ENCODE data around the gene HASPIN.
"Not testable (repeated sequence)": the region's sequence is repeated elsewhere in the genome, so short reads cannot be mapped to it uniquely, and the experiment has no call there.

Gene HASPIN

DNA sequence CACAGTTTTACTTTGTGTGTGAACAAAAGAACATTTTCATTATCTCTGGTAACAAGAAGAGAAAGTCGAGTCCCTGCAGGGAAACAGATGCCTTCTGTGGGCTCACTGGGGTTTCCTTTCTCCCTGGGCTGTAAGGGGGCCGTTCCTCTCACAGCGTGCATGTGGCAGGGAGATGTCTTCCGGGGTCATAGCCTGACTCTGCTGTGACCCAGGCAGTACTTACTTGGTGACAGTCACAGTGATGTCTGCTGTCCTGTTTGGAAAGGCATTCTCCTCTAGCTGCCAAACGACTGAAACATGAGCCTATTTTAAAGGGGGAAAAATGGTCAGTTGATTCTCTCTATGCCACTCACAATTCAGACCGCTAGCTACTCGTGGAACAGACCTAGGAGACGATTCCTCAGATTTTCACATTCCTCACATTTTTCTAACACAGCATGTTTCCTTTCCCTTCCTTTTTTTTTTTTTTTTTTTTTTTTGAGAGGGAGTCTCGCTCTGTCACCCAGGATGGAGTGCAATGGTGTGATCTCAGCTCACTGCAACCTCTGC lies 7.3 kb downstream of the HASPIN start:
- TF ChIP-seq SPI1 (IDR thresholded peaks at IDR 0.05; ENCODE audit: low read depth, low read length) = no peak
- DNase-seq (ENCODE audit: insufficient read length, low spot score) (no peak), FAIRE-seq (no peak)

DNA sequence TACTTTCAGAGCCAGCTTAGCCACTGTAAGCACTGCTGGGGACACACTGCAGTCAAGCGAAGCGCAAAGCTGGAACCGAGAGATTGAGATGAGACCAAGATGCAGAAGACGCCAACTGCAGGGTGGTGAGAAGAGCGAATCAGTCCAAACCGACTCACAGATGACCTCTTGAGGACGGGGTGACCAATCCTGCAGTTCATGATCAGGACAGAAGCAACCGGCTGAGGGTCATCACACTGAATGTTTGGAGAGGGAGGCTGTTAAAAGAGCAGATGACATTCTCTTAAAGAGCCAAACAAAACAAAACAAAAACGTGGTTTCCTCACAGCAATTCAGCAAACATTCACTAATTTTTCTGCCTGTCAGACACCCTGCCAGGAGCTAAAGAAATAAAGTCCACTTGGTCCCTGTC lies 8.5 kb downstream of the HASPIN start:
- FAIRE-seq (peak; percentile 94), DNase-seq (ENCODE audit: insufficient read length, low spot score) (no peak)
- TF ChIP-seq SPI1 (IDR thresholded peaks at IDR 0.05; ENCODE audit: low read depth, low read length) (no peak), TAF1 (IDR thresholded peaks at IDR 0.05; ENCODE audit: low read depth, low read length) (no peak), PAX5 (IDR thresholded peaks at IDR 0.05; ENCODE audit: insufficient read depth, low read length, severe bottlenecking) (no peak), POLR2AphosphoS5 (IDR thresholded peaks at IDR 0.05; ENCODE audit: low read depth, low read length) (no peak), POU2F2 (IDR thresholded peaks at IDR 0.05; ENCODE audit: low read depth, low read length) (no peak), POLR2A (IDR thresholded peaks at IDR 0.05; ENCODE audit: low read depth, low read length) (no peak)

DNA sequence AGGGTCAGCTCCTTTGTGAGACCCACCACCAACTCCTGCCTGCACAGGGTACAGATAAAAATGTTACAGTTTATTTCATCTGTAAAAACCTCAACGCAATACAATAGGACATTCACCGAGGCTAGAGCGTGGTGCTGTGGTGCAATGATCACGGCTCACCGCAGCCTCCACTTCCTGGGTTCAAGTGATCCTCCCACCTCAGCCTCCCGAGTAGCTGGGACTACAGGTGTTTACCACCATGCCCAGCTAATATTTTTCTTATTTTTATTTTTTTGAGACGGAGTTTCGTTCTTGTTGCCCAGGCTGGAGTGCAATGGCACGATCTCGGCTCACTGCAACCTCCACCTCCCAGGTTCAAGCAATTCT lies 11.2 kb downstream of the HASPIN start:
- not testable (repeated sequence) for FAIRE-seq; DNase-seq (ENCODE audit: insufficient read length, low spot score)

DNA sequence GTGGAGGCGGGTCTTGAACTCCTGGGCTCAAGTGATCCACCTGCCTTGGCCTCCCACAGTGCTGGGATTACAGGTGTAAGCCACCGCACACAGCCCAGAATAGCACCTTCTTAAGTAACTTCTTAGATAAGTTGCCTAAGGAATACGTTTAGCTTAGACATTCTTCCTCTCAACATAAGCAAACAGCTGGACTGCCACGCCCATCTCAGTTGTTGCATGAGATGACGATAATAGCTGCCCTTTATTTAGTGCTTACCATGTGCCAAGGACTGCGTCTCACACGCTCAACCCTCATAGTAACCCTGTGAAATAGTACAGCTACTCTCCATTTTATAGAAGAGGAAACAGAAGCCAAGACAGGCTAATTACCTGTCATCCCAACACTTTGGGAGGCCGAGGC lies 11.8 kb downstream of the HASPIN start:
- DNase-seq (ENCODE audit: insufficient read length, low spot score) (no peak), FAIRE-seq (no peak)
- no peak for TF ChIP-seq POU2F2 (IDR thresholded peaks at IDR 0.05; ENCODE audit: low read depth, low read length)
- TF ChIP-seq POLR2AphosphoS5 (IDR thresholded peaks at IDR 0.05; ENCODE audit: low read depth, low read length) = no peak
- TF ChIP-seq PAX5 (IDR thresholded peaks at IDR 0.05; ENCODE audit: insufficient read depth, low read length, severe bottlenecking) = no peak
- no peak for TF ChIP-seq SPI1 (IDR thresholded peaks at IDR 0.05; ENCODE audit: low read depth, low read length)
- TF ChIP-seq TAF1 (IDR thresholded peaks at IDR 0.05; ENCODE audit: low read depth, low read length) = no peak
- TF ChIP-seq POLR2A (IDR thresholded peaks at IDR 0.05; ENCODE audit: low read depth, low read length) = no peak

DNA sequence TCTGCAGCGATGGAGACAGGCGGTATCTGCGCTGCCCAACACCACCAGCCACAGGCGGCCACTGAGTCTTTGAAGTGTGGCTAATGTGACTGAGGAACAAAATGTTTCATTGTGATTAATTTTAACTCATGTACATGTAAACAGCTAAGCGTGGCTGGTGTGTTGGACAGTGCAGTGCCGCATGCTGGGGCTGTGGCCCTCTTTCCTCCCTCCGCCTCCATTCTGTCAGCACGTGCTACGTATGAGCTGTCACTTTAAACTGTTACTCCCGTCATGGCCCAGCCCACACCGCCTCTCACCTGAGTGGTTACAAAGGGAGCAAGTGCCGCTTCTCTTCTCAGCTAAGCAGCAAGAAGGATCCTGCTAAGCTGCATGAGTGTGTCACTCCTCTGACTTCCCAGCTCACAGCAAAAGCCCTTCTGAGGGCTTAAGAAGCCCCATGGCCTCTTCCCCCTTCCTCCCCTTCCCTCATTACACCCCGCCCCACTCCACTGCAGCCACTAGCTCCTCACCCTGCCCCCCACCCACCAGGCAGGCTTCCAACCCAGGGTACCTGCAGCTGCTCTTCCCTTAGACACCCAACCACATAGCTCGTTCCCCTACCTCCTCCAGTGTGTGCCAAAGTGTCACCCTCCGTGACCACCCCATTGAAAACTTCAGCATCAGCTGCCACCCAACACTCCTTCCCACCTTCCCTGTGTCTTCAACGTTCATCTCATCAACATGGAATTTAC lies 15.0 kb downstream of the HASPIN start:
- FAIRE-seq (peak; percentile 16), DNase-seq (ENCODE audit: insufficient read length, low spot score) (no peak)
- TF ChIP-seq POLR2AphosphoS5 (IDR thresholded peaks at IDR 0.05; ENCODE audit: low read depth, low read length) = no peak
- no peak for TF ChIP-seq POU2F2 (IDR thresholded peaks at IDR 0.05; ENCODE audit: low read depth, low read length)
- TF ChIP-seq POLR2A (IDR thresholded peaks at IDR 0.05; ENCODE audit: low read depth, low read length) = no peak
- TF ChIP-seq PAX5 (IDR thresholded peaks at IDR 0.05; ENCODE audit: insufficient read depth, low read length, severe bottlenecking) = no peak
- TF ChIP-seq TAF1 (IDR thresholded peaks at IDR 0.05; ENCODE audit: low read depth, low read length) = no peak
- no peak for TF ChIP-seq SPI1 (IDR thresholded peaks at IDR 0.05; ENCODE audit: low read depth, low read length)

DNA sequence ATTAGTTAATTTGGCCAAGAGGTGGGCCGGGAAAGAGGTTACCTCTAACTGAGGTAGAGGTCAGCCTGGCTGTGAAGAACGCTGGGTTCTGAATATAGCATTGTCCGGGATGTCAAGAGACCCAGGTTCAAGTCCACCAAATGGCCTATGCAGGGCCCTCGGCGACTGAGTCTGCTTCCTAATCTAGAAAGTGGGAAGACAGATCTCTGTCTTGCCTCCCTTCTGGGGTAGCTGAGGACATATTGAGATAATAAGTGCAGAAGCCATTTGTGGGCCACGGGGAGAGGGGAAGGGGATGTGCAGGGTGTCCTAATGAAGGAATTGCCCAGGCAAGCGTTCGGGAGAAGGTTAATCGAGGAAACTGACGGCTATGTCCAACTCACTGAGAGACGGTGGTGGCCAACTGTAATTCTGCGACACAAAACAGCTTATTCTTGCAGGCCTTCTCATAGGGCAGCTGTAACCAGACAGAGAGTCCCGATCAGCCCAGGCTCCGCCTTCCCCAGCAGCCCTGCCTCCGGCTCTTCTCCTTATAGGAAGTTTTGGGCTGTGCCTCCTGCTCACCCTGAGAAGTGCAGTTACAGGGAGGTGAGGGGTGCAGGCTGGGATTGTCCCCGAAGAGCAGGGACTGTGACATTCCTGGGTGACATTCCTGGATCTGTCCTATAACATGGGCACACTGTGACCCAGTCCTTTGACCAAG lies 15.9 kb downstream of the HASPIN start:
- no peak for TF ChIP-seq PAX5 (IDR thresholded peaks at IDR 0.05; ENCODE audit: insufficient read depth, low read length, severe bottlenecking)
- TF ChIP-seq POU2F2 (IDR thresholded peaks at IDR 0.05; ENCODE audit: low read depth, low read length) = no peak
- TF ChIP-seq SPI1 (IDR thresholded peaks at IDR 0.05; ENCODE audit: low read depth, low read length) = no peak
- no peak for TF ChIP-seq POLR2A (IDR thresholded peaks at IDR 0.05; ENCODE audit: low read depth, low read length)
- no peak for TF ChIP-seq TAF1 (IDR thresholded peaks at IDR 0.05; ENCODE audit: low read depth, low read length)
- no peak for TF ChIP-seq POLR2AphosphoS5 (IDR thresholded peaks at IDR 0.05; ENCODE audit: low read depth, low read length)
- FAIRE-seq (no peak), DNase-seq (ENCODE audit: insufficient read length, low spot score) (no peak)

DNA sequence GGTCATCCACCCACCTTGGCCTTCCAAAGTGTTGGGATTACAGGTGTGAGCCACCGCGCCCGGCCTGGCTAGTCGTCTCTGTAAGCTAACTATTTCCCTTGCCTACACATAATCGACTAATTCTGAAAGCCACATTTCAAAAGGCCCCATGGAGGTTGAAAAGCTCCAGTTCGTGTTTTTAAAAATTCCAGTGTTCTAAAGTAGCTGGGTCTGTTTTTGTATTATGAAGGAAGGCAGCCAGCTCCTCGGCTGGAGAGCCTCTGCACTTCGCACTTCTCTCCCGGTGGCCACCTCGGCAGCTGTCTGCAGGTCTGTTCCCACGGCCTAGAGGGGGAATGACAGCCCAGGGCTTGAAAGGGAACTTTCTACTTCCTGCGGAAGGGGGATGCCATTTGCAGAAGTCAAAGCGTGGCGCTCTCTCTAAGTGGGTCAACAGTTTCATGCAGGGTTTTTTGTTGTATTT lies 16.9 kb downstream of the HASPIN start:
- FAIRE-seq (no peak), DNase-seq (ENCODE audit: insufficient read length, low spot score) (no peak)
- TF ChIP-seq SPI1 (IDR thresholded peaks at IDR 0.05; ENCODE audit: low read depth, low read length) (0 out of 2 replicates have a peak, but pooled peaks have one; percentile 6), POLR2A (IDR thresholded peaks at IDR 0.05; ENCODE audit: low read depth, low read length) (no peak)

GRCh38 chr17:3744014-3744413 lies 20.3 kb downstream of the HASPIN start:
- TF ChIP-seq POU2F2 (IDR thresholded peaks at IDR 0.05; ENCODE audit: low read depth, low read length) = no peak
- TF ChIP-seq POLR2A (IDR thresholded peaks at IDR 0.05; ENCODE audit: low read depth, low read length) = no peak
- no peak for TF ChIP-seq SPI1 (IDR thresholded peaks at IDR 0.05; ENCODE audit: low read depth, low read length)
- TF ChIP-seq PAX5 (IDR thresholded peaks at IDR 0.05; ENCODE audit: insufficient read depth, low read length, severe bottlenecking) = no peak
- TF ChIP-seq TAF1 (IDR thresholded peaks at IDR 0.05; ENCODE audit: low read depth, low read length) = no peak
- no peak for TF ChIP-seq POLR2AphosphoS5 (IDR thresholded peaks at IDR 0.05; ENCODE audit: low read depth, low read length)
- no peak for DNase-seq (ENCODE audit: insufficient read length, low spot score)
- FAIRE-seq = no peak

DNA sequence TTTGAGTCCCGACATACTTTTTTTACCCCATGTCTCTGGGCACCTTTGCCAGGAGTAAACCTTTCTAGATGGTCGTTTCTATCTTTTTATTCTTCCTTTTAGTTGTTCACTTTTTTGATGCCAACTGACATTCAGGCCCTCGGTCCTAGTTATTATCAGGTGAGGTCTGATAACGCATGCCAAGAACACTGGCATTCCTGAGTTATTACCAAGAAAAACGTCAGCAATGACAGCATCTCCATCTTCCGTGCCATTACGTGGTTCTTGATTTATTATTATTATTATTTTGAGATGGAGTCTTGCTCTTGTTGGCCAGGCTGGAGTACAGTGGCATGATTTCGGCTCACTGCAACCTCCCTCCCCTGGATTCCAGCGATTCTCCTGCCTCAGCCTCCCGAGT lies 21.4 kb downstream of the HASPIN start:
- TF ChIP-seq TAF1 (IDR thresholded peaks at IDR 0.05; ENCODE audit: low read depth, low read length) (no peak), SPI1 (IDR thresholded peaks at IDR 0.05; ENCODE audit: low read depth, low read length) (no peak), POU2F2 (IDR thresholded peaks at IDR 0.05; ENCODE audit: low read depth, low read length) (no peak), POLR2AphosphoS5 (IDR thresholded peaks at IDR 0.05; ENCODE audit: low read depth, low read length) (no peak), PAX5 (IDR thresholded peaks at IDR 0.05; ENCODE audit: insufficient read depth, low read length, severe bottlenecking) (no peak)
- DNase-seq (ENCODE audit: insufficient read length, low spot score) = no peak
- no peak for FAIRE-seq

GRCh38 chr17:3747805-3748204 lies 24.1 kb downstream of the HASPIN start:
- FAIRE-seq (no peak), DNase-seq (ENCODE audit: insufficient read length, low spot score) (no peak)
- TF ChIP-seq TAF1 (IDR thresholded peaks at IDR 0.05; ENCODE audit: low read depth, low read length) (no peak), POLR2A (IDR thresholded peaks at IDR 0.05; ENCODE audit: low read depth, low read length) (no peak), PAX5 (IDR thresholded peaks at IDR 0.05; ENCODE audit: insufficient read depth, low read length, severe bottlenecking) (no peak), POU2F2 (IDR thresholded peaks at IDR 0.05; ENCODE audit: low read depth, low read length) (no peak), SPI1 (IDR thresholded peaks at IDR 0.05; ENCODE audit: low read depth, low read length) (no peak), POLR2AphosphoS5 (IDR thresholded peaks at IDR 0.05; ENCODE audit: low read depth, low read length) (no peak)
